Measurements from ENCODE around the gene EGFR.

EGFR gene

GRCh38 chr7:55043691-55044370 lies 25.0 kb downstream of the EGFR start:
- DNase-seq: no peak

GRCh38 chr7:55044371-55044717 lies 25.5 kb downstream of the EGFR start:
- no peak for DNase-seq

- no peak for DNase-seq
Measured at GRCh38 chr7:55044791-55045190, 26.0 kb downstream of the EGFR start.

- DNase-seq: no peak
Measured at GRCh38 chr7:55046582-55047342, 27.9 kb downstream of the EGFR start.

GRCh38 chr7:55048221-55048859 lies 29.5 kb downstream of the EGFR start:
- no peak for DNase-seq

- DNase-seq: no peak
Measured at GRCh38 chr7:55050281-55050680, 31.5 kb downstream of the EGFR start.

GRCh38 chr7:55052081-55052480 lies 33.3 kb downstream of the EGFR start:
- DNase-seq: no peak

GRCh38 chr7:55052741-55053427 lies 34.1 kb downstream of the EGFR start:
- DNase-seq: no peak

- no peak for DNase-seq
Measured at GRCh38 chr7:55053651-55054571, 35.1 kb downstream of the EGFR start.

GRCh38 chr7:55054758-55055157 lies 35.9 kb downstream of the EGFR start:
- no peak for DNase-seq

- DNase-seq: no peak
Measured at GRCh38 chr7:55055479-55055878, 36.7 kb downstream of the EGFR start.

GRCh38 chr7:55056068-55056467 lies 37.3 kb downstream of the EGFR start:
- no peak for DNase-seq

- no peak for DNase-seq
Measured at GRCh38 chr7:55056577-55057480, 38.0 kb downstream of the EGFR start.

- DNase-seq: no peak
Measured at GRCh38 chr7:55058314-55058713, 39.5 kb downstream of the EGFR start.

- DNase-seq: no peak
Measured at GRCh38 chr7:55059021-55059420, 40.2 kb downstream of the EGFR start.

- DNase-seq: no peak
Measured at GRCh38 chr7:55060085-55060484, 41.3 kb downstream of the EGFR start.

GRCh38 chr7:55060636-55061022 lies 41.8 kb downstream of the EGFR start:
- no peak for DNase-seq

GRCh38 chr7:55061726-55062499 lies 43.1 kb downstream of the EGFR start:
- DNase-seq: no peak

- no peak for DNase-seq
Measured at GRCh38 chr7:55063061-55063460, 44.2 kb downstream of the EGFR start.

GRCh38 chr7:55063633-55064032 lies 44.8 kb downstream of the EGFR start:
- no peak for DNase-seq

- peak; percentile 18 for DNase-seq
Measured at GRCh38 chr7:55065079-55065478, 46.3 kb downstream of the EGFR start.
